ENCODE measurements around the gene NRXN3. TPM values are rescaled to one million over a fixed set of nuclear protein-coding genes. Genes with fewer than 3 reads are reported as not detected.

Gene NRXN3
- total RNA-seq, 1 donor from 2014 or later: 18.0 TPM

DNA sequence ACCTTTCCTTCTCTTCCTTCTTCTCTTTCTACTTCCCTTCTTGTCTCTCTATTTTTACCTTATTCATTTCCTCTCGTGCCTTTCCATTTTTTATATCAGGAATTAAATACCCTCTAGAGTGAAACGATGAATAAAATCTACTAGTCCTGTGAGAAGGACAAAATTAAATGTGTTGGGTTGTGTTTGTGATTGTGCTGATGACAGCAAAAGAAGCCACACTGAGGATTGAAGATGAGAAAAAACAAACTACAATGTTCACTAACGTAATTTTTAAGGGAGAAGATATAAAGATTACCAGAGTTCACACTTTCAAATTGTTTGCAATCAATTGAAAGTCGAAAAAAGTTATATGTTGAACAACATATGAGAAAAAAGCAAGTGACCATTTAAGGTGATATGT is 1029.0 kb downstream of the NRXN3 start:
- FAIRE-seq (no peak), DNase-seq (ENCODE audit: low read depth) (no peak)
- peaks cover 3% of the 10 kb centered on the region for H3K9me3 Mint-ChIP-seq (ENCODE audit: unreplicated experiment)
- no peak overlapping the region for H2AFZ ChIP-seq (ENCODE audit: low read depth, low read length)
- no peak overlapping the region for H3K4me3 Mint-ChIP-seq (ENCODE audit: unreplicated experiment)
- no peaks in the 10 kb centered on the region for H3K79me2 ChIP-seq (ENCODE audit: insufficient read depth, low read length)
- H3K9me3 ChIP-seq (ENCODE audit: insufficient read depth, low read depth, low read length): no peaks in the 10 kb centered on the region
- H3K27me3 ChIP-seq (ENCODE audit: insufficient read depth, low read length): no peaks in the 10 kb centered on the region
- H3K36me3 Mint-ChIP-seq (ENCODE audit: low read depth, unreplicated experiment): no peaks in the 10 kb centered on the region
- H3K27ac ChIP-seq (ENCODE audit: low read depth, low read length): no peak overlapping the region
- H3K27me3 Mint-ChIP-seq (ENCODE audit: low read depth, unreplicated experiment): no peaks in the 10 kb centered on the region
- H3K4me3 ChIP-seq (ENCODE audit: insufficient read depth, low read depth, low read length): no peak overlapping the region
- no peak overlapping the region for H3K27ac Mint-ChIP-seq (ENCODE audit: unreplicated experiment)
- H3K36me3 ChIP-seq (ENCODE audit: insufficient read depth, low read length): no peaks in the 10 kb centered on the region
- no peak overlapping the region for H3K4me2 ChIP-seq (ENCODE audit: low read length)
- TF ChIP-seq EZH2 (IDR thresholded peaks at IDR 0.05; ENCODE audit: insufficient read depth, low read length): no peak
- TF ChIP-seq, protein P1, sequence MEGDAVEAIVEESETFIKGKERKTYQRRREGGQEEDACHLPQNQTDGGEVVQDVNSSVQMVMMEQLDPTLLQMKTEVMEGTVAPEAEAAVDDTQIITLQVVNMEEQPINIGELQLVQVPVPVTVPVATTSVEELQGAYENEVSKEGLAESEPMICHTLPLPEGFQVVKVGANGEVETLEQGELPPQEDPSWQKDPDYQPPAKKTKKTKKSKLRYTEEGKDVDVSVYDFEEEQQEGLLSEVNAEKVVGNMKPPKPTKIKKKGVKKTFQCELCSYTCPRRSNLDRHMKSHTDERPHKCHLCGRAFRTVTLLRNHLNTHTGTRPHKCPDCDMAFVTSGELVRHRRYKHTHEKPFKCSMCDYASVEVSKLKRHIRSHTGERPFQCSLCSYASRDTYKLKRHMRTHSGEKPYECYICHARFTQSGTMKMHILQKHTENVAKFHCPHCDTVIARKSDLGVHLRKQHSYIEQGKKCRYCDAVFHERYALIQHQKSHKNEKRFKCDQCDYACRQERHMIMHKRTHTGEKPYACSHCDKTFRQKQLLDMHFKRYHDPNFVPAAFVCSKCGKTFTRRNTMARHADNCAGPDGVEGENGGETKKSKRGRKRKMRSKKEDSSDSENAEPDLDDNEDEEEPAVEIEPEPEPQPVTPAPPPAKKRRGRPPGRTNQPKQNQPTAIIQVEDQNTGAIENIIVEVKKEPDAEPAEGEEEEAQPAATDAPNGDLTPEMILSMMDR (IDR thresholded peaks at IDR 0.05; ENCODE audit: insufficient read depth, low read depth, low read length): no peak
- no peaks in the 10 kb centered on the region for H4K20me1 ChIP-seq (ENCODE audit: insufficient read depth, low read length)
- peaks cover 5% of the 10 kb centered on the region for H3K4me1 Mint-ChIP-seq (ENCODE audit: low read depth, unreplicated experiment)
- H3K9ac ChIP-seq (ENCODE audit: low read length): no peak overlapping the region
- no peaks in the 10 kb centered on the region for H3K4me1 ChIP-seq (ENCODE audit: insufficient read depth, low read length)

GRCh38 chr14:79201564-79202207 is 1031.5 kb downstream of the NRXN3 start:
- no peaks in the 10 kb centered on the region for H3K27me3 ChIP-seq (ENCODE audit: insufficient read depth, low read length)
- H3K4me1 Mint-ChIP-seq (ENCODE audit: low read depth, unreplicated experiment): peaks cover 3% of the 10 kb centered on the region
- no peaks in the 10 kb centered on the region for H3K27me3 Mint-ChIP-seq (ENCODE audit: low read depth, unreplicated experiment)
- no peak overlapping the region for H3K4me3 Mint-ChIP-seq (ENCODE audit: unreplicated experiment)
- H3K36me3 ChIP-seq (ENCODE audit: insufficient read depth, low read length): no peaks in the 10 kb centered on the region
- H3K4me1 ChIP-seq (ENCODE audit: insufficient read depth, low read length): no peaks in the 10 kb centered on the region
- DNase-seq (ENCODE audit: low read depth) (no peak), FAIRE-seq (no peak)
- no peaks in the 10 kb centered on the region for H3K79me2 ChIP-seq (ENCODE audit: insufficient read depth, low read length)
- H3K9ac ChIP-seq (ENCODE audit: low read length): no peak overlapping the region
- no peak overlapping the region for H3K27ac ChIP-seq (ENCODE audit: low read depth, low read length)
- TF ChIP-seq, protein P1 (IDR thresholded peaks at IDR 0.05; ENCODE audit: insufficient read depth, low read depth, low read length): no peak
- TF ChIP-seq EZH2 (IDR thresholded peaks at IDR 0.05; ENCODE audit: insufficient read depth, low read length): no peak
- no peaks in the 10 kb centered on the region for H4K20me1 ChIP-seq (ENCODE audit: insufficient read depth, low read length)
- no peaks in the 10 kb centered on the region for H3K9me3 ChIP-seq (ENCODE audit: insufficient read depth, low read depth, low read length)
- H3K4me2 ChIP-seq (ENCODE audit: low read length): no peak overlapping the region
- H3K36me3 Mint-ChIP-seq (ENCODE audit: low read depth, unreplicated experiment): no peaks in the 10 kb centered on the region
- no peak overlapping the region for H3K4me3 ChIP-seq (ENCODE audit: insufficient read depth, low read depth, low read length)
- H3K27ac Mint-ChIP-seq (ENCODE audit: unreplicated experiment): no peak overlapping the region
- no peak overlapping the region for H2AFZ ChIP-seq (ENCODE audit: low read depth, low read length)
- H3K9me3 Mint-ChIP-seq (ENCODE audit: unreplicated experiment): peaks cover 3% of the 10 kb centered on the region

DNA sequence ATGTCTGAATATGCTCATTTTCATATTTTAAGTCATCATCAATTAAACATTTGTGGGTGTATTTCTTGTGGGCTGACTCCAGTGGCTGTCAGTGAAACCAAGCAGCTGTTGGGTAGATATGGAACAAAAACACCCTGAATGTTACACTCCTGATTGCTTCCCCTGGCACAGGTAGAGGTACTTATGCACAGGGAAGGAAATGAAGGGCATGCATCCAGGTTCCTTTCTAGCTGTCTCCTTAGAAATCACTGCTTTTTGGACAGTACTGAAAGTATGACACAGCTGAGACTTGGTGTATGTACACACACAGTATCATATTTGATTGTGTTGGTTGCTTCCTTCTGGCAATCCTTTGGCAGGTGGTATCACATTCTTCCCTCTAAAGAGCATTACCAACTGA is 1034.4 kb downstream of the NRXN3 start:
- Mint-ChIP-seq H3K36me3 (ENCODE audit: low read depth, unreplicated experiment) (no peaks in the 10 kb centered on the region), H3K27me3 (ENCODE audit: low read depth, unreplicated experiment) (peaks cover 3% of the 10 kb centered on the region), H3K27ac (ENCODE audit: unreplicated experiment) (no peak overlapping the region), H3K4me1 (ENCODE audit: low read depth, unreplicated experiment) (no peaks in the 10 kb centered on the region), H3K4me3 (ENCODE audit: unreplicated experiment) (no peak overlapping the region), H3K9me3 (ENCODE audit: unreplicated experiment) (peaks cover 1% of the 10 kb centered on the region)
- Histone ChIP-seq H3K36me3 (ENCODE audit: insufficient read depth, low read length) (no peaks in the 10 kb centered on the region), H3K4me3 (ENCODE audit: insufficient read depth, low read depth, low read length) (no peak overlapping the region), H4K20me1 (ENCODE audit: insufficient read depth, low read length) (no peaks in the 10 kb centered on the region), H3K4me2 (ENCODE audit: low read length) (no peak overlapping the region), H3K9me3 (ENCODE audit: insufficient read depth, low read depth, low read length) (no peaks in the 10 kb centered on the region), H3K9ac (ENCODE audit: low read length) (no peak overlapping the region), H3K4me1 (ENCODE audit: insufficient read depth, low read length) (no peaks in the 10 kb centered on the region), H3K27me3 (ENCODE audit: insufficient read depth, low read length) (no peaks in the 10 kb centered on the region), H3K79me2 (ENCODE audit: insufficient read depth, low read length) (no peaks in the 10 kb centered on the region), H2AFZ (ENCODE audit: low read depth, low read length) (no peak overlapping the region), H3K27ac (ENCODE audit: low read depth, low read length) (no peak overlapping the region)
- no peak for FAIRE-seq
- no peak for DNase-seq (ENCODE audit: low read depth)
- TF ChIP-seq, protein P1 (IDR thresholded peaks at IDR 0.05; ENCODE audit: insufficient read depth, low read depth, low read length): no peak

Measured in astrocyte (in vitro differentiated cells and primary cell).